Cerebellar cortex (tissue), 1 donor: ENCODE data around the gene LDLRAD3.

Experiments used
- DNase-seq: peaks from one replicate; pipeline ENCODE4 v3.0.0-alpha.2; 2015; ENCODE audit warnings: low spot score

Gene LDLRAD3

GRCh38 chr11:36240173-36240572 lies 296.3 kb downstream of the LDLRAD3 start:
- DNase-seq = no peak

DNA sequence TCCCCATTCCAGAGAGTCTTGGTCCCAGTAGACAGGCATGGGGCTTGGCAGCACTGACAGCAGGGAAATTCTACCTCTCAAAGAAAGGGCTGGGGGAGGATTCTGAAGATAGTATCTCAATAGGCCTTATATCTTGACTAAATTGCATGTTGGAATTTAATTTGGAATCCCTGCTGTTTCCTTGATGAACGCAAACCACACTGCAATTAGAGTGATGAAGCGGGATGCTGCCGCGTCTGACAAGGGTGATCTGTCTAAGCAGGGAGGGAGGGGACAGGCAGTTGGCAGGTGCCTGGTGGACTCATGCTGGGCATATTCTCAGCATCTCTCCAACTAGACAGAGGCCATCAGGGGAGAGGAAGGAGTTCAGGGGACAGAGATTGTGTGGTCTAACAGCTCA lies 296.9 kb downstream of the LDLRAD3 start:
- peak; percentile 66 for DNase-seq

DNA sequence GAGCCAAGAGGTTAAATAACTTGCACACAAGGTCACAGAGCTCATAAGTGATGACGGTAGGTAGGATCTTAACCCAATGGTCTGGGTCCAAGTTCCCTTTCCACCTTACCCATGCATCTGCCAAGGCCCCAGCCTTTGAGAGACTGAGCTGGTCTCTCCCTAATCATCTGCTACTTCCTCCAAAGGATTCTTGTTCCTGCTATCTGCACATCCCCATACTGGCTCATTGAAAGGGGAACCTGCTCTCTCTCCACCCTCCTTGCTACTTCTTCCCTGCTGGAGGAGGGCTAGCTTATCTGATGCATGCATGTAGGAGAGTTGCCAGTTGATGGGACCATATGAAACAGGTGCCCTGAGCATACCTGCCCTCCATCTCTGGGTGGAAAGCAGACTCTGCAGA lies 297.6 kb downstream of the LDLRAD3 start:
- DNase-seq = no peak

DNA sequence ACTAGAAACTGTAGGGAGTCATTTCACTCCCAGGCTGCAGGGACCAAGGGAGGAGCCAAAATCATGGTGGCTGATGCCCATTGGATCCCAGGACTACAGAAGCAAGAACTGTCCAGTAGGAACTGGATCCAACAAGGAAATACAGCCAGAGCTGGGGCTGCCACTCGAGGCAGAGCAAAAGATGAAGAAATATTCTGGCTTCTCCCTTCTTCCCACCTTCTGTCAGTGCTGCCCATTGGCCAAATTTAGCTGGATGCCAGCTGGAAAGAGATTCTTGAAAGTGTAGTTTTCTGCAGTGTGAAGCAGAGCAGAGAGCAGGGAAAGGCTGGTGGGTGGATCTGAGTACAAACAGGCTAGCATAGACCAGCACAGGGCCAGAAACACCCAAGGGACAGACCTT lies 299.8 kb downstream of the LDLRAD3 start:
- peak; percentile 80 for DNase-seq

DNA sequence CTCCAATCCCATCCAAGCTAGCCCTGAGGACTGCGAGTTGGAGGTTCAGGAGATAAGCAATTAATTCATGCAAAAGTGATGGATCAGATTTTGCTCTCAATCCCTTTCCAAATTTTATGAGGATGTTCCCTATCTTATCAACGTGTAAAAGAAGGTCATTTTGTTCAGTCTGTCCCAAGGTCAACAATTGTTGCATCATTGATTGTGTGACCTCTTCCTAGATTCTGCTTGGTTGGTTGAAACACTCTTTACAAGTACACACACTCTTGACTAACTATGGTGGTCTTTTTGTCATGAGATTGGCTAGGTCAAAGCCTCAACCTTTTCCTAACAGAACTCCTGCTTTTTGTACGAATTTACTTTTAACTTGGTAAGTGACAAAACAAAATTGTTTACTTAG lies 303.6 kb downstream of the LDLRAD3 start:
- no peak for DNase-seq

- no peak for DNase-seq
Observed at GRCh38 chr11:36248436-36248835, 304.6 kb downstream of the LDLRAD3 start.

- DNase-seq = no peak
Observed at GRCh38 chr11:36249246-36249645, 305.4 kb downstream of the LDLRAD3 start.

DNA sequence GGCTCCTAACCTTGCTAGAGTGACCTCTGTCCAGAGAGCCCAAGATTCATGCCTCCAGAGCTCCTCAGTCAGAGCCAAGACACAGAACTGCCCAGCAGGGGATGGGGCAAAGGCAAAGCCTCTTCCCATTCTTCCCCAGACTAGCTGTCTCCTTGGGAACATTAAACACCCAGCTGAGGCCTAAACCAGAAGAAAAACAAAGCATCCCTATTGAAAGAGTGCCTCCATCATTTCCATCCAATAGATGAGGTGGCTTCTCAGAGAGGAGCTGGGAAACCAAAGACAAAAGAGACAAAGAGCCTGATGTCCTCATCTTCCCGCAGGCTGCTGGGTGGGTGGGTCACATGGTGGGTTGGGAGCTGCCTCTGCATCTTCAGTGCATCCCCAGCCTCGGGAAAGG lies 308.0 kb downstream of the LDLRAD3 start:
- no peak for DNase-seq

GRCh38 chr11:36253238-36253637 lies 309.4 kb downstream of the LDLRAD3 start:
- DNase-seq = no peak

DNA sequence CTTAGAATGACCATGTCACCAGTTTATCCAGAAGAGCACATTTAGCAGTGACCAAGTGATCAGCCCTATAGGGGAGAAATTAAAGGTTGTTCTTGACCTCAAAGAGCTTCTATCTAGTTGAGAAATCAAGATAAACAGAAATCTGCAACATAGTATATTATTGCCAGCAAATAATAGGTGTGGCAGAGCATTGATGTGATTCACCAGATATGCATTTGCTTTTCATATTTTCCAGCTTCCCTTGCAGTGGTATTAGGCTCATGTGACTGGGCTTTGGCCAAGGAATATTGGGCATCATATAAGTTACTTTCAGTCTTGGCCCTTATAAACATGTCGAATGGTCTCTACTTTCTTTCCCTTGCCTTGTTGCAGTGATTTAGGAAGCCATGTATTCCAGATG lies 310.9 kb downstream of the LDLRAD3 start:
- no peak for DNase-seq

- DNase-seq = no peak
Observed at GRCh38 chr11:36257351-36257750, 313.5 kb downstream of the LDLRAD3 start.

DNA sequence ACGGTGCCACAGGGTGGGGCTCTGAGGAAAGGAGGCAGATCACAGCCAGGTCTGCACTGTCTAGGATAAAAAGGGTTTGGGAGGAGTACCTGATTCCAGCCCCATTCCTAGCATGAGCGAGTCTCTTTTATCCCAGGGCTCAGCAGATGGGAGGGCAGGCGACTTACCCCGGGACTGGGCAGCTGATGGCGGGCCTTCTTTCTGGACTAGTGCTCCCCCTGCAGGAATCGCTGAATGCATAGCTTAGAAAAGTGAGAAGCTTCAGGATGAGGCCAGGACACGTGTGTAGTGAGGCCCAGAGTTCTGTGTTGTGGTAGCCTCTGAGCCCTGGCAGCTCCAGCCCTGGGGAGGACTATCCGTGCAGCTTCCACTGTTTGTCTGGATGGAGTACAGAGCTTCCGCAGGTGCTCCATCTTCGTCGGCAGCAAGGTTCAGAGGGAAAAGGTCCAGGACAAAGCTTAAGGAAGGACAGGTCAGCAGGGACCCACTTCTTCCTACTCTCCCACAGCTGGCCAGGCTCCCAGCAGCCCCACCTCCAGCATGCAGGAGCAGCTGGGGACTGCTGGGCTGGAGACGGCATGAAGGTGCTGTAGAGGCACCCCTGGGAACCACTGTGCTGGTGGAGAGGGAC lies 315.0 kb downstream of the LDLRAD3 start:
- peak; percentile 75 for DNase-seq

- no peak for DNase-seq
Observed at GRCh38 chr11:36261094-36261493, 317.2 kb downstream of the LDLRAD3 start.

DNA sequence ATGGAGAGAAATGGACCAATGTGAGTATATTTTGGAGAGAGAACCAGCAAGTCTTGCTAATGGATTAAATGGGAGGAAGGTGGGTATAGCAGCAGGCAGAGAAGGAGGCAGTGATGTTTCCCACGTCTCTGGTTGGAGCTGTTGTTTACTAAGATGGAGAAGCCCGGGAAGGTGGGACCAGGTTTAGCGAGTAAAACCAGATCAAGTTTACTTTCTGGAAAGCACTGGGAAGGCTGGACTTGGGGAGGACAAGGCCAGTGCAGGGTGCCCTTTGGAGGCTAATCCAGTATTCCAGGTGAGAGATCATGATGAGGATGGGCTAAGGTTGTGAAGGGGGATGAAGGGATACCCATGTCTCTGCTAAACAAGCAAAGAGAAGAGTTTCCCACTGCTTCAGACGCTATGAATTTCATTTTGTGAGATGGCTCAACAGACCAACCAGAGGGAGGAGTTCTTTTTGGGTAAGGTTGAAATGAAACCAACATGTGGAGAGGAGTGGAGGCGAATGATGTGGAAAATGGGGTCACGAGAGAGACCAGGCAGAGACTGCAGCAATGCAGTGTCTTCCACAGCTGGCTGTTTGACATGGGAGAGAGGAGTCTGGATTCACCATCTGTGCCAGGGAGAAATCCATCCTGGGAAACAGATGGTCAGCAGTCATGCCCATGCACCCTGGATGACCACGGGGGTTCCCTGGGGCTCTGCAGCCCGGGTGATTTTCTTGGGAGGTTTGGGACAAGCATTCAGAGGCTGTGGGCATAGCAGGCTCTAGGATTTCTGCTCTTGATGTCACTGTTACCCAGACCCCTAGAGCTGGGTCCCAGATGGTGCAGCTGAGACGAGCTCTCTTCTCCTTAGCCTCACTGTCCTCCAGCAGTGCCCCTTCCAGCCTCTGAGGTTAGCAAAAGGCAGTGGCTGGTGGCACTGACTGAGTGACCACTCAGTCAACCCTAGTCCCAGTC lies 320.4 kb downstream of the LDLRAD3 start:
- DNase-seq = no peak

DNA sequence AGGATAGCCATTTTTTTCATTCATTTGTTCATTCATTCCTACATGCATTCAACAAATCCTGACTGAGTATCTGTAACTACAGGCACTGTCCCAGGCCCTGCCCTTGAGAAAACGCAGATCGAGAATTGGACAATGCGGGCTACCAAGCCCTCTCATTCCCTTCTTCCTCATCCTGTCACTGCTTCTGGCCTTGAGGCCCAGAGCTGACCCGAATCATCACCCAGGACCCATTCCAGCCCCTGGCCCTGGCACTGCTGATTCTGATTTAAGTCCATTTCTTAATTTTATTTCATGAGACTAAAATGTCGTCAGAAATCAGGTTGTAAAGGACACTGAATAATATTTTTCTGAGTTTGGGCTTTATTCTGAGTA lies 321.1 kb downstream of the LDLRAD3 start:
- DNase-seq = no peak

- peak; percentile 64 for DNase-seq
Observed at GRCh38 chr11:36265793-36266628, 322.1 kb downstream of the LDLRAD3 start.

- DNase-seq = no peak
Observed at GRCh38 chr11:36266767-36267166, 322.9 kb downstream of the LDLRAD3 start.

- DNase-seq = no peak
Observed at GRCh38 chr11:36268337-36268985, 324.6 kb downstream of the LDLRAD3 start.

- DNase-seq = no peak
Observed at GRCh38 chr11:36270701-36271100, 326.8 kb downstream of the LDLRAD3 start.

GRCh38 chr11:36271794-36272407 lies 328.0 kb downstream of the LDLRAD3 start:
- no peak for DNase-seq

DNA sequence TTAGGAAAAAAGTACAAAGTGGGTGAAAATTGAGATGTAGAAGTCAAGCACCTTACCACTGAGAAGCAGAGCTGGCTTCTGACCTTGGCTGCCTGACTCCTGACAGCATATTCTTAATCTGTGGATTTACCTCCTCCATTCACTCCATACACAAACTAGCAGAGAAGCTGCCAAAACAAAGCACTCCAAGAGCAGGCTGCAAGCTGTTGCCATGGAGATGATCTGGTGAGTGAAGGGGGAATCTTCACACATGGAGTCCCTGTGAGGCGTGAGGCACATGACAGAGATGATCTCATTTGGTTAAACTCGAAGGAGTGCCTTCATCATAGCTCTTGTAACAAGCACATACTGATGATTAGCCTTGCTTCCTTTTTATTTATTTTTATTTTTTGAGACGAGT lies 329.2 kb downstream of the LDLRAD3 start:
- no peak for DNase-seq

- no peak for DNase-seq
Observed at GRCh38 chr11:36274414-36274813, 330.6 kb downstream of the LDLRAD3 start.
